Germinal center (tissue), 1 donor: Measurements from ENCODE around the gene ADM5.

Experiments
- DNase-seq: peaks from one replicate; pipeline ENCODE4 v3.0.0; 2012; ENCODE audit warnings: mixed read lengths, low spot score

The ADM5 gene

DNA sequence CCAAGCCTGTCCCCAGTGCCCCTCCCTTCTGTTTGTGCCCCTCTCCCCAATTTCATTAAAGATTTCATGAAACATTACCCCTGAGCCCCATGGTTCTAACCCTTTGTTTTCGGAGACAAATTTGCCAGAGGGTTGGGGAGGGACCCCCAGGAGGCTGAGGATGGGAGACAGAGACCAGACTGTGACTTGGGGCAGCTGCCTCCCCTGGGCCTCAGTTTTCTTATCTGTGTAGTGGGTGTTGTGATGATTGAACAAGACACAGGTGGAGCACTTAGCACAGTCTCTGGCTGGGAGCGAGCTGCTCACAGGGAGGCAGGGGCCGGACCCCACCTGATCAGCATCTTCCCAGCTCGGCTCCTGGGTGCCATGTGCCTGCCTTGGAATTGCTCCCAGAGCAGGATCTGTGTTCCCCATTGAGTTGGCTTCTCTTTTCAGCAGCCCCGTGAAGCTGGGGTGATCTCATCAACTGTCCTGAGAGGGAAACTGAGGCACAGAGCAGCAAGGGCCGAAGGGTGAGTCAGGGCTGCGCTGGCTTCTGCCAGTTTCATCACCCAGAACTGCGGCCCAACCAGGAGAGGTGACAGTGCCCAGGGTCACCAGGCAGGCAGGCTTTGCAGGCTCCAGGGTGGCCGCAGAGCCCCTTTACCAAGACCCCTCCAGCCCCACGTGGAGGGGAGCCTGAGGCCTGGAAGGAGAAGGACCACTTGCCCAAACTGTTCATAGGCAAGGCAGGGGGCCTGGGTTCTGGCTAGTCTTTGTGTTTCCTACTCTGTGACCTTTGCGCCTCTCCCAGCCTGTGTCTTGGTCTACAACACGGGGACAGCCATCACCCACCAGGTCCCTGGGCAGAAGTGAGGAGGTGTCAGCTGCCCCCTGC, 30.6 kb upstream of the ADM5 start:
- DNase-seq = no peak

- no peak for DNase-seq
Observed at GRCh38 chr19:49660338-49660961, 28.9 kb upstream of the ADM5 start.

DNA sequence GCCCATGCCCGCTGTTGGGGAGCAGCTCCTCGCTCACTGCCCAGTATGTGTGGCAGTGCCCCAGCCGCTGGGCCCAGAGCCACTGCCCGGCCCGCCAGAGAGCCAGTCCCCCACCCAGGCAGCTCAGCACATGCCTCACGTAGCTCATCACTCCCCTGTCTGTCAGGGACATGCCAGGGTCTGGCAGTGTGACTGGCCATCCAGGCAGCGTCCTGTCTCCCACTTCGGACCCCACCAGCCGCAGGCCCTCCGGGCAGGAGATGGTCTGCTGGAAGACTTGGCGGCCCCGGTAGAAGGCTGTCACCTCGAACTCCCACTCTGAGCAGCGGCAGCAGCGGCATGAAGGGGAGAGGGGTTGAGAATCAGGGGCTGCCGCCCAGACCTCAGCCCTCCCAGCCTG, 27.4 kb upstream of the ADM5 start:
- no peak for DNase-seq

GRCh38 chr19:49663224-49663623, 26.2 kb upstream of the ADM5 start:
- no peak for DNase-seq

DNA sequence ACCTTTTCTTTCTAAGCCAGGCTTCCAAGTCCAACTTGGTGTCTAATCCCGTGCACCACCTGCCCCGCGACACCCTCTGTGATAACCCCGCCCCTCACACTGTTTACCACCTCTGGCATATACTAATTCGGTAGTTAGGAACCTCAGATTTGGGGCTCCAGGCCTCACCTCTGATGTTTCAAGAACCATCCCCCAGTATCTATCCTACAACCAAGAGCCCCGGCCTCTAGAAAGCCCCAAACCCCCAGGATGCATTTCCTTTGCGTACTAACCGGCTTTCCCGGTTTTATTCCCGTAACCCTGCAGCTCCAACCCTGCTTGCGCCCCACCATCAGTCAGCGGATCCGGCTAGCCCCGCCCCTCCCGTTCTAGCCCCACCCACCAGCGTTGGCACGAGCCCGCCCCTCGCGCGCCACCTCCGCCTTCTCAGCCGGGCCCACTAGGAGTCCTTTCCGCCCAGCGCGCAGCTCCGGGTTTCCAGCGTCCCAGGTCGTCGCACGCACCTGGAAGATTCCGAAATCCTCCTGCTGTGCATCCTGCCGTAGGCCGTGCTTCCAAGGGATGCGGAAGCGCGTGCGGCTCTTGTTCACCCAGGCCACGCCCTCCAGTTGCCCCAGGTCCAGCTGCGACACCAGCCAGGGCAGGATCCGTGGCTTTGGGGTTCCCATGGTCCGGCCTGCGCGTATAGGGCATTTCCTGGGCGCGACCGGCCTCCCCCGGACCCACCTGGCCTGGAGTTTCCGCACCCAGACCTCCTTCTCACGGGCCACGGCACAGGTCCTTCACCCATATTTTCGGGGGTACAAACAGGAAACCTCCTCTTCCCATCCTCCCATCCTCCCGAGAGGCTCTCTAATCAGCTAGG, 25.0 kb upstream of the ADM5 start:
- peak; percentile 90 for DNase-seq

DNA sequence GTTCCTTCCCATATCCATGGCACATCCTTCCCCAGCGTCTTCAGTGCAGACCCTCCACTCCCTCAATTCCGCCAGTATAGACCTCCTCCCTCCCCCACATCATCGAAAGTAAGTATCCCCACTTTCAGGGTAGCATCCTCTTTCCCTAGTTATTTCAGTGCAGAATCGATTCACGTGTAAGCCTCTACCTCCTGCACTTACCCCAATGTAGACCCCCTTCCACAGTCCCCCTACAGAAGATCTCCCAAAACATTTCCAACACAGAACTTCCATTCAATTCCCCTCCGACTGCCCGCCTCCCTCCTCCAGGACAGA, 24.4 kb upstream of the ADM5 start:
- no peak for DNase-seq

DNA sequence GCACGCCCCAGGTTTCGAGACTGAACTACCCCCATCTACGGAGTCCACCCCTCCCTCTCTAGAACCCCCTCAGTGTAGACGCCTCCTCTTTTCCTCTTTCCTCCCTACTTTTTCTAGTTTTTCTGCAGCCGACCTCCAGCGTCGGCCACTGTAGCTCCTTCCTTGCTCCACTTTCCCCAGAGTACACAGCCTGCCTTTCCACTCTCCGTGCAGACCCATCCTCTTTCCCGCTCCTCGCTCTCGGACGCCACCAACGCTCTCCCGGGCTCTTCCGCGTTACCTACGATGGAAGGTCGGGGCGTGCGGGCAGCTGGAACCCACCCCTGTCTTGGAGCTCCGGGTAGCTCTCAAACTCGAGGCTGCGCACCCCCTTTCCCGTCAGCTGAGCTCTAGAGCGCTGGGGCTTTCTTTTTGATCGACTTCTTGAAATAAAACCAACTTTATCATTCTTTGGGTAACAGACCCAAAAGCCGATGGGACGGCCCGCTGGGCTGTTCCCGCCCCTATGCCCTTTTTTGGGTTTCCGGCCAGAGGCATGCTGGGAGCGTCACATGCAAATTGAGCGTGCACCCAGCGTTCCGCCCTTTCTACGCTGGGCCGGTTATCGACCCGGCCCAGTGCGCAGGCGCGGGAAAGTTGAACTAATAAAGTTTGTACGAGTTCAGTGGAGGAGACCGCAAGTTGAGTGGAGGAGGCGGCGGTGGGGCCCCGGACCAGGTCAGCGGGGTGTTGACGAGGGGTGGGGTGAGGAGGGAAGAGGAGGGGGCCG, 23.9 kb upstream of the ADM5 start, which contains the start of the genes BCL2L12 and IRF3:
TSS of gene BCL2L12 (plus strand) at position 583 of the 769 bp plus-strand sequence. CDS start 760 bp downstream, outside the sequence.
TSS of gene IRF3 (minus strand) at position 507 of the 769 bp plus-strand sequence. CDS start 1,019 bp downstream, outside the sequence.
- DNase-seq = peak; percentile 98

GRCh38 chr19:49666120-49666444, 23.3 kb upstream of the ADM5 start:
- no peak for DNase-seq

DNA sequence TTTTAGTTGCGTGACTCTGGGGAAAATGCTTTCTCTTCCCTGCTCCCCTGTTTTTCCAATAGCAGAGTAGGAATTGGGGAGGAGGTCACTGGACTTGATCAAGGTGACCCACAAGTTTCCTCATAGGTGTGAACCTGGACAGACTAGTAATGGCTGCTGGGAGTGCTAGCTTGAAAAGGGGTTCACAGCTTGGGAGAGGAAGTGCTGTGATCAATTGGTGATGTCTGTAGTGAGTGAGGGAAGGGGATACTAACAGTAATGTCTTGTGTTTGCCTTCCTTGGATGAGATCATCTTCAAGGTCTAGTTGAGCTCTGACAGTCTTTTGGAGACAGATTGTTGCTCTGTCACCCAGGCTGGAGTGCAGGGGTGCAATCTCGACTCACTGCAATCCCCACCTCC, 21.9 kb upstream of the ADM5 start:
- DNase-seq = no peak

DNA sequence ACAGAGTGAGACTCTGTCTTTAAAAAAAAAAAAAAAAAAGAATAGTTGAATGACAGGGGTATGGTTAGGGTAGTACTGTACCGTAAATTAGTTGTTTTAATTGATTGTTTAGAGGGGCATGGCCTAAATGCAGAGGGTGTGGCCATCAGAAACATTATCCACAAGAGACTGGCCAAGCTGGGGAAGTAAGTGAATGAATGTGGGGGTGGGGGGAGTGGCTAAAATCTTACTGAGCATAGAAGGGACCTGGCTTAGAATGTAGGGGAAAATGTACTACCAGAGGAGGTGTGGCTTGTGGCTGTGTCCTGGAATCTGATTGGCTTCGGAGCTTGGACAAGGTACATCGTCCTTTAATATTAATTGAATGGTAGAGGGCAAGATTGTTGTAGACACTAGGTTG, 19.9 kb upstream of the ADM5 start:
- no peak for DNase-seq

GRCh38 chr19:49672131-49672919, 17.1 kb upstream of the ADM5 start:
- DNase-seq = peak; percentile 88

- DNase-seq = peak; percentile 77
Observed at GRCh38 chr19:49676136-49676783, 13.1 kb upstream of the ADM5 start.

DNA sequence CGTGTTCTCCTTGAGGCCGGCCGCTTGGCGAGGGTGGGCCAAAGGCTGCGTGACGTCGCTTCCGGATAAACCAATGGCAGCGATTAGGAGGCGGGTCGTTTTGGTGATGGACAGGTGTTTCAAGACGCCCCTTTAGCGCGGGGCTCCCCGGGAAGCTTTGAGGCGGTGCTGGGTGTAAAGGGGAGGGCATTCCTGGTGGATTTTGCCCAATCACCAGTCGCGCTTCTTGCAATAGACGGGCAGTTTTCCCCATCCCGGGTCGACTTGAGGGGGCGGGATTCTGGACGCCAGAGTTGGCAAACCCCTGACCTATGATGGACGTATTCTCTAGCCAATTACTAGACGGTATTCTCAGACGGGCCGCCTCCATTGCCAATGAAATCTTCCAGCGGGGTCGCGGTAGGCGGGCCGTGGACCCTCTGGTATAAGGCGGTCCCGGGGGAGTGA, 12.6 kb upstream of the ADM5 start:
- peak; percentile 97 for DNase-seq

DNA sequence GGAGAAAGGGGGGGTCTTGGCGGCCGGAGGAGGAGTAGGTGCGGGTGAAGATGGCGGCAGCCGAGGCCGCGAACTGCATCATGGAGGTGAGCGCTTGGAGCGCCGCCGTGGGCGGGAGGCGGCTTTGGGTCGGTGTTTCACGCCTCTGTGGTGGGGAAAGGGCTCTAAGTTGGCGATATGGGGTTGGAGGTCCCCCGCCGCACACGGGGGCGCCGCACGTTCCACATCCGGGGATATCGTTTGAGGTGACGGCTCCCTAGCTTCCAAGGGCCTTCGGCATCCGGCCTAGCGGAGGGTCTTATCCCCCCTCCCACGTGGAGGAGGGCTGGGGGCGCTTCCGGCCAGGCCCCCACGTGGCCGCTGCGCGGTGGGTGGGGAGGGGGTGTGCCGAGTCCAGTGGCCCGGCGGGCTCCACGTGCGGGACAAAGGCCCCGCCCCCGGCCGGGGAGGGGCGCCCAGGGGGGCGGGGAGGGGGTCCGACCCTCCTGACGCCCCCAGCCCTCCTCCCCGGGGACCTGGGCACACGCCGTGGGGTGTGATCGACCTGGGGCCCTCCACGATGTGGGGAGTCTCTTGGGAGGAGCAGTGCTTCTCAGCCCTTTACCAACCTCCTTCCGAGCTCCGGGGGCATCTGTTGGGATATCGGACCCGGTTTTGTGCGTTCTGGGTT, 12.0 kb upstream of the ADM5 start, which contains the start of gene PRMT1:
TSS of gene PRMT1 (plus strand) at position 41 of the 670 bp plus-strand sequence. CDS start at position 51, 10 bp downstream.
- DNase-seq = peak; percentile 74

DNA sequence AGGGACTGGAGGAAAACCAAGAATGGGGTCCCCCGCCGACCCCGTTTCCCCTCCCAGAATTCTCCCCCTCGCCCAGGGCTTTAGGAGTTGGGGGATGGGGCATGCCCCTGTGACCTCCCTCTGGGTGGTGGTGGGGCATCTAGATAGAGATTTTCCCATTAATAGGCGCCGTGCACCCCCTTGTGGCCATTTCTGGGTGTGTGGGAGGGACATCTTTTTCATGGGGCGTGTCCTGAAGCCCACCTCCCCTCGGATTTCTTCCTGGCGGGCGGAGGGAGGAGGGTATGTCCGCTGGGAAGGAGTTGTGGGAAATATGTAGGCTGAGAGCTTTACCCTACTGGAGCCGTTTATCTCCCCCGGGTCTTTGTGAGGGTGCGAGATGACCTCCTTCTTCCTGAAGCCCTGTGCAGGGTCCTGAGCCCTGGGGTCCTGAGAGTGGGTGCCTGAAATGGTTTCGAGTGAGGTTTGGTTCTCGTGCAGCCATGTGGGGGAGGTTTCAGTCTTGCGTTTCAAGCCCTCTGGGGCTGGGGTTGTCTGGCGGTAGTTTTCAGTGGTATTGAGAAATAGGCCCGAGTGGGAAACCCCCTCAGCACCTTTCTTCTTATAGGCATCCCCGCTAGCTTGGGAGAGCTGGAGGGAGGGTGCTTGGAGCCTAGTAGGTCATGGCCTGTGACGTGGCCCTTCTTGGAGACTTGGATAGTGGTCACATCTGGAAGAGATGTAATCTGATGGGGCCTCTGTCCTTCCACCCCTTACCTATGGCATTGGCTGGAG, 11.3 kb upstream of the ADM5 start:
- DNase-seq = peak; percentile 75

DNA sequence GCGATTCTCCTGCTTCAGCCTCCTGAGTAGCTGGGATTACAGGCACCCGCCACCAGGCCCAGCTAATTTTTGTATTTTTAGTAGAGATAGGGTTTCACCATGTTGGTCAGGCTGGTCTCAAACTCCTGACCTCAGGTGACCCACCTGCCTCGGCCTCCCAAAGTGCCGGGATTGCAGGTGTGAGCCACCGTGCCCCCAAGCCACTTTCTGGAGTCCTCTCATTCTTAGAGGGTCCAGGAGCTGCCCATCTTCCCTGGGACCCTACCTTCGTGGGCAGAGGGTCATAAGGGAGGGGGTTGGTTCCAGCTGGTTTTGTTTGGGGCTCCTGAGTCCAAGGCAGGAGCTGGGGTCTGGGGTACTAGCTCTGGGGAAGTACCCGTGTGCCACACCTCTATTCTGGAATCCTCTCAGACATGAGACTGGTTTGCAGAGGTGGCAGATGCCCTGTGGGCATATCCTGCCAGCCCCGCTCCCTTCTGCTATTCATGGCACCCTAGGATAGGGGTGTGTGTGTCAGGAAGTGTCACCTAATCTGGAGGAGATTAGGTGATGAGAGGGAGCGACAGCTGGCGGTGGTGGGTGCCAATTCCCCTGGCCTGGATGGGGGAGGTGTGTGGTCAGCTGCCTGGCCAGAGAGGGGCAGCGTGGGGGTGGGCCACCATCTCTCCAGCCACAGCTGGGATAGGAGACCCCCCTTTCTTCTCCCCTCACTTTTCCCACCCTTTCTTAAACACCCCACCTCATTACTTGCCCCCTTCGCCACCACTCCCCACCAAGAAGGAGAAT, 10.2 kb upstream of the ADM5 start:
- no peak for DNase-seq

GRCh38 chr19:49679771-49680413, 9.5 kb upstream of the ADM5 start:
- DNase-seq = no peak
